ENCODE data around the gene IZUMO4. TPM values are rescaled to one million over a fixed set of nuclear protein-coding genes. Genes with fewer than 3 reads are reported as not detected.
A peak's percentile ranks its signal among the peaks of the same experiment; 100 is the strongest.
"Not testable (repeated sequence)": the region's sequence is repeated elsewhere in the genome, so short reads cannot be mapped to it uniquely, and the experiment has no call there.

IZUMO4 gene
- total RNA-seq, 2 donors from 2014 or later: 0.67 to 1.4 TPM

DNA sequence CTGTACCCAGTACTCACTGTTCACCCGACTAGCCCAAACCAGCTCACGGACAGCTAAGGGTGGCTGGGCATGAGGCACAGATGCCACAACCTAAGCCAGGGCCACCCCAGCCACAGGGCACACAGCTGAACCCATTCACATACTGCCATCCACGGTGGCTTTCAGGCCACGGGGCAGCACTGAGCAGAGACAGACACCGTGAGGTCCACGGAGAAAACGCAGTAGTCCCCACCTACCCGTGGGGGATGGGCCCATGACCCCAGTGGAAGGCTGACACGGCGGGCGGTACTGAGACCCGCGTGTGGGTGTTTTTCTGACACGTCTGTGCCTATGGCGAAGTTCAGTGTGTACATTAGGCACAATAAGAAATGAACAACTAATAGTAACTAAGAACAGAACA lies 25.5 kb downstream of the IZUMO4 start:
- Histone ChIP-seq H3K36me3 (peaks cover 83% of the 10 kb centered on the region), H3K4me3 (no peak overlapping the region), H3K27me3 (no peaks in the 10 kb centered on the region), H3K4me1 (peaks cover 0 to 6% of the 10 kb centered on the region in 2 donors), H3K9me3 (no peaks in the 10 kb centered on the region), H3K27ac (no peak overlapping the region)
- TF ChIP-seq CTCF (IDR thresholded peaks at IDR 0.05): no peak
- no peak for DNase-seq (ENCODE audit: low spot score)

DNA sequence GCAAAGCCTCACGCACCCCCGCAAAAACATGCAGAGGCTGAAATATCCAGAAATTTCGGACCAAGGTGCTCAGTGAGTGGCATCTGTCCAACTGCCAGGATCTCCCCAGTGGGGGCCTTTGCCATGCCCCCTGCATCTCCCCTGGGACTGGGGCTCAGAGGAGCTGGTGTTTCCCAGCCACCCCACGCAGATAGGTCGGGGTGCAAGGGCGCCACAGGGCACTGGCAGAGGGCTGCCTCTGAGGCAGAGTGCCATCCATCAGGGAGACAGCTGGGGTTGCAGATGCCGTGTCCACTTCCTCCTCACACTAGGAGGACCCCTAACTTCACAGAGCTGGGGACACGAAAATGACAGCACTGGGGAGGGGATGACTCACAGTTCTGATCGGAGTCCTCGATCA lies 26.3 kb downstream of the IZUMO4 start:
- no peak overlapping the region for H3K4me3 ChIP-seq
- H3K27ac ChIP-seq: no peak overlapping the region
- H3K4me1 ChIP-seq: peaks cover 0 to 8% of the 10 kb centered on the region in 2 donors
- peaks cover 76% of the 10 kb centered on the region for H3K36me3 ChIP-seq
- no peak for DNase-seq (ENCODE audit: low spot score)
- no peaks in the 10 kb centered on the region for H3K27me3 ChIP-seq
- TF ChIP-seq CTCF (IDR thresholded peaks at IDR 0.05): no peak
- H3K9me3 ChIP-seq: no peaks in the 10 kb centered on the region

- no peaks in the 10 kb centered on the region for H3K9me3 ChIP-seq
- no peak overlapping the region for H3K27ac ChIP-seq
- H3K36me3 ChIP-seq: peaks cover 67% of the 10 kb centered on the region
- H3K4me1 ChIP-seq: peaks cover 0 to 8% of the 10 kb centered on the region in 2 donors
- H3K27me3 ChIP-seq: no peaks in the 10 kb centered on the region
- no peak for TF ChIP-seq CTCF (IDR thresholded peaks at IDR 0.05)
- no peak for DNase-seq (ENCODE audit: low spot score)
- H3K4me3 ChIP-seq: no peak overlapping the region
Observed at GRCh38 chr19:2123682-2124387, 27.1 kb downstream of the IZUMO4 start.

DNA sequence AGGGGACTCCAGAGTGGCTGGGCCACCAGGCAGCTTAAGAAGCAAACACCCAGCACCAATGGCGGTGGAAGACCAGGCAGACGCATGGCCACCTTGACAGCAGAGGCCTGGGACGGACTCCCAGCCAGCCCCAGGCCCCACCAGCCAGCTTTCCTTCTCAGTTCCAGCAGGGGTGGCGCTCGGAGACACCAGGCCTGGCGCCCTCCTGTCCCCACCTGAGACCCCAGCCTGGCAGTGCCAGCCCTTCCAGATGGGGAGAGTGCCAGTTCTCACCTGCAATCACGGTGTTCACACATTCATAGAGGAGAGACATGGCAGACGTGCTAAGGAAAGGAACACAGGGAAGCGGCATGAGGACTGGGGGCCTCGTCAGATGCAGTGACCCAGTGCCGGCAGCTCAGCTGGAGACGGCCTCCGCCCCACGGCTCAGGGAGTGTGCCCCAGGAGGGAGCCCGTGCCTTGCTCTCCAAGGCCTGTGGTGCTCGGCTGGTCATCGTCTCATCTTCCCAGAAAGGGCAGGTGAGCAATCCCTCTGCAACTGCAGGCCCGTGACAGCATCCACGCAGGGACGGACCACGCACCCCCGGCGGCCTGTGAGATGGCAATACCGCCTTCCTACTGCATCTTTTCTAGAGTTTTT lies 30.3 kb downstream of the IZUMO4 start:
- no peak for DNase-seq (ENCODE audit: low spot score)
- Histone ChIP-seq H3K9me3 (no peaks in the 10 kb centered on the region), H3K4me3 (no peak overlapping the region), H3K4me1 (peaks cover 0 to 32% of the 10 kb centered on the region in 2 donors), H3K27ac (peak overlapping the region; percentile 84), H3K27me3 (no peaks in the 10 kb centered on the region), H3K36me3 (peaks cover 59% of the 10 kb centered on the region)
- no peak for TF ChIP-seq CTCF (IDR thresholded peaks at IDR 0.05)

GRCh38 chr19:2127758-2128157 lies 31.0 kb downstream of the IZUMO4 start:
- Histone ChIP-seq H3K27ac (peak overlapping the region; percentile 84), H3K4me1 (peaks cover 0 to 37% of the 10 kb centered on the region in 2 donors), H3K9me3 (no peaks in the 10 kb centered on the region), H3K4me3 (no peak overlapping the region), H3K27me3 (no peaks in the 10 kb centered on the region), H3K36me3 (peaks cover 59% of the 10 kb centered on the region)
- TF ChIP-seq CTCF (IDR thresholded peaks at IDR 0.05): no peak
- DNase-seq (ENCODE audit: low spot score): peak; percentile 80

DNA sequence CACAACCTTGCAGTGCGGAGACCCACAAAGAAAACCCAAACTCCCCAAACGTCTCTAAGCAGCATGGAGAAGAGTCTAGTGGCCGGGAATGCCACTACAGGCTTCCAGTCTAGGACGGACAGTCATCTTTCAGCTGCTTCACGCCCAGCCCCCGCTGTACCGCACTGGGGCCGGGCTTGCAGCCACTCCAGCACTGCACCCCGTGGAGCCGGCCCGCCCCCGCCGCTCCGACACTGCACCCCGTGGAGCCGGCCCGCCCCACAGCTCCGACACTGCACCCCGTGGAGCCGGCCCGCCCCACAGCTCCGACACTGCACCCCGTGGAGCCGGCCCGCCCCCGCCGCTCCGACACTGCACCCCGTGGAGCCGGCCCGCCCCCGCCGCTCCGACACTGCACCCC lies 31.5 kb downstream of the IZUMO4 start:
- not testable (repeated sequence) for H3K27me3 ChIP-seq; H3K9me3 ChIP-seq; H3K4me3 ChIP-seq; DNase-seq (ENCODE audit: low spot score)
- Histone ChIP-seq H3K36me3 (peaks cover 55% of the 10 kb centered on the region), H3K27ac (peak overlapping the region; percentile 81 to 84), H3K4me1 (peaks cover 0 to 41% of the 10 kb centered on the region in 2 donors)
